Spinal cord (tissue), 10 donors: ENCODE results near the gene MKNK1. TPM values are rescaled to one million over a fixed set of nuclear protein-coding genes. Genes with fewer than 3 reads are reported as not detected.

Experiments
- DNase-seq, 6 donors: peaks; one replicate each; pipeline versions ENCODE4 v3.0.0 to v3.0.0-alpha.2; 2013 to 2015; ENCODE audit warnings: low spot score in 6 of 6, low read depth in 4 of 6
- H3K27ac ChIP-seq: one replicate; pipeline ENCODE4 v1.5.1; 2013; ENCODE audit warnings: low read depth, low read length, control low read depth
- H3K27me3 ChIP-seq: one replicate; pipeline ENCODE4 v1.6.1; 2013; ENCODE audit warnings: low read length; ENCODE audit not compliant: control insufficient read depth, insufficient read depth
- H3K36me3 ChIP-seq: one replicate; pipeline ENCODE4 v1.6.1; 2013; ENCODE audit warnings: low read length; ENCODE audit not compliant: control insufficient read depth, insufficient read depth
- H3K4me1 ChIP-seq: one replicate; pipeline ENCODE4 v1.6.1; 2013; ENCODE audit warnings: low read length; ENCODE audit not compliant: control insufficient read depth, insufficient read depth
- H3K4me3 ChIP-seq: one replicate; pipeline ENCODE4 v1.5.1; 2013; ENCODE audit warnings: low read depth, low read length, control low read depth
- H3K9me3 ChIP-seq: one replicate; pipeline ENCODE4 v1.6.1; 2013; ENCODE audit warnings: low read length; ENCODE audit not compliant: control insufficient read depth, insufficient read depth
- WGBS: methylation state at CpG from one replicate; pipeline ENCODE4 v1.1.5; 2013; ENCODE audit warnings: missing lambda C conversion rate; ENCODE audit not compliant: insufficient coverage; 5-methylcytosine and 5-hydroxymethylcytosine counted together
- polyA plus RNA-seq, 2 donors: library from polyadenylated mRNA; unstranded; fragments of 120-200 nt; gene quantifications; one replicate each; pipeline ENCODE4 v1.2.1, GENCODE V29; 2013; ENCODE audit not compliant: insufficient read length in 2 of 2
- total RNA-seq, 2 donors: library from RNA; depleted of rRNA in 1 of 2; stranded (reverse); fragments of 120-200 nt in 1 of 2; fragments of >200 nt in 1 of 2; gene quantifications; one replicate each; pipeline versions ENCODE4 v1.2.3 to v1.2.4, GENCODE V29; 2013 to 2014
- donor health status: healthy.

MKNK1 gene
- total and polyA plus RNA-seq, 4 donors = 24.6 to 52.2 (median 32.3) TPM

DNA sequence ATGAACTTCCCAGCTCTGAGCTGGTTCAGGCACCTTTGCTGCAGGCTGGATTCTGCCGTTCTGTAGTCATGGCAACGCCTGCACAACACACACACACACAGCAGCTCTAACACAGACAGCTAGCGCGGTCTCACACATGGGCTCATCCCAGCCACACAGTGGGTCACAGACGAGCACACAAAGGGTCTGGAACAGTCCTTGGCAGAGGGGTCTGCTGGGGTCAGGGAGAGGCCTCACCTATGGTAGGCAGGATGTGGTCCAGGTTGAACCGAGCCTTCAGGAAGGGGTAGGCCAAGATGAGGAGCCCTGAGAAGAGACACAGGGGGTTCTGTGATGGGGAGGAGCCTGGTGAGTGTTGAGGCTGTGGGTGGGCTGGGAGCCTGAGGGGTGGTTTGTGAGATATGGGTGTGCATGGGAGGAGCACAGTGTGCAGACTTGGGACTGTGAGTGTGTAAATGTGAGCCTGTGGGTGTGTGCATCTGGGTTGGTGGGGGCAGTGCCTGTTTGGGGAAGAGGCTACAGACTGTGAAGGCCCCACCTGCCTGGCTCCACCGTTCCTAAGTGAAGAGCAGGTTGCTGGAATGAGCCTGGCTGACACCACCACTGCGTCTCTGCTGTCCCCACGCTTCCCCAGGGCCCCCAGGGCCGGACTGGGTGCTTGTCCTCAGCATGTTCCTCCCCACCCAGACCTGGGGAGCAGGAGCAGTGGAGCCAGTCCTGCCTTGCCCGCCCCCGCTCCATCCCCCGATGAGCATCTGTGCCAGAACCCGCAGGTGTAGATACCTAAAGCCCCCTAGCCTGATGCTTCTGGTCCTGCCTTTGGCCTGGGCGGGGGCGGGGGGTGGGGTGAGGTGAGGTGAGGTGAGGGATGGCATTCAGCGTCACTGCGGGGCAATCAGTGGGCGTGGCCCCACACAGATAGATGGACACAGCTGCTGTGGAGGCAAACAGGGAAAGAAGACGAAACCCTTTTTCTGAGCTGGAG lies 54.1 kb downstream of the MKNK1 start:
- DNase-seq = peak in 5 of 6 donors; percentile 67 to 96 (median 73)
- Histone ChIP-seq H3K27ac (no peak overlapping the region), H3K4me3 (no peak overlapping the region)

DNA sequence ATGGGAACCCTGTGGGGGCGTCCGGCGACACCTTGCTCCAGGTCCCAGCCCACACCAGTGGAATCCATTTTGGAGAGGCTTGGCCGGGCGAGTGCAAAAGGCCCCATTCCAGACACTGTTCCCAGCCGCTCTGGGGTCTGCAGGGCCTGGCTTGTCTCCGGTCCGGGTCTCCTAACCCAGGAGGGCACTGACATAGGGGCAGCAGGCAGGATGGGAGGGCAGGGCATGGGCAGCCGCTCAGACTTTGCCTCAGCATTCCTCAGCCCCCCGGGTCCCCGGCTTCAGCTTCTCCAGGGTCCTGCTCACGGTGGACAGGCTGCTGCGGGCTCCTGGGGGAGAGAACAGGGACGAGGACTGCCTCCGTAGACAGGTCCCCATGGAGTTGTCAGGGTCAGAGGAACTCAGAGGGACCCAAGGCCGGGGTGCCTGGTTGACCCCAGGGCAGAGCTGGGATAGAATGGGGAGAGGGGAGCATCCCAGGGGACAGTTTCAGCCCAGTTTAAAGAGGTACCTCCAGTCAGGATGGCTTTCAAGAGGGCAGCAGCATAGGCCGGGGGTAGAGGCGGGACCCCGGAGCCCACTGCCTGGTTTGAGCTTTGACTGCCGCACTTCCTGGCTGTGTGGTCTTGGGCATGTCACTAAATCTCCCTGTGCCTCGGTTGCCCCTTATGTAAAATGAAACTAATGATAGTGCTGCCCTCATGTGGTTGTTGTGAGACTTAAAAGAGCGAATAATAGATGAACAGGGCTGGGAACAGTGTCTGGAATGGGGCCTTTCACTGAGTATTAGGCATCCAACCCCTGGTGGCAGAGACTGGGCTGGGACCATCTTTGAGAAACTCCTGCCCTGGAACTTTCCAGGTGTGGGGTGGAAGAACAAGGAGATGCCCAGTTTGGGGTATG lies 56.3 kb downstream of the MKNK1 start:
- Histone ChIP-seq H3K36me3 (no peaks in the 10 kb centered on the region), H3K27ac (no peak overlapping the region), H3K27me3 (peaks cover 45% of the 10 kb centered on the region), H3K4me3 (no peak overlapping the region), H3K4me1 (peaks cover 63% of the 10 kb centered on the region), H3K9me3 (no peaks in the 10 kb centered on the region)
- DNase-seq = peak in 2 of 6 donors; percentile 55 to 78
- 81% methylated on average over 22 of the region's 22 CpGs for WGBS

More for the DNA sequence above, 54.1 kb downstream of the MKNK1 start:
- WGBS = 40% methylated on average over 14 of the region's 20 CpGs
- H3K36me3 ChIP-seq = no peaks in the 10 kb centered on the region
- peaks cover 66% of the 10 kb centered on the region for H3K4me1 ChIP-seq
- no peaks in the 10 kb centered on the region for H3K9me3 ChIP-seq
- H3K27me3 ChIP-seq = peaks cover 23% of the 10 kb centered on the region

DNA sequence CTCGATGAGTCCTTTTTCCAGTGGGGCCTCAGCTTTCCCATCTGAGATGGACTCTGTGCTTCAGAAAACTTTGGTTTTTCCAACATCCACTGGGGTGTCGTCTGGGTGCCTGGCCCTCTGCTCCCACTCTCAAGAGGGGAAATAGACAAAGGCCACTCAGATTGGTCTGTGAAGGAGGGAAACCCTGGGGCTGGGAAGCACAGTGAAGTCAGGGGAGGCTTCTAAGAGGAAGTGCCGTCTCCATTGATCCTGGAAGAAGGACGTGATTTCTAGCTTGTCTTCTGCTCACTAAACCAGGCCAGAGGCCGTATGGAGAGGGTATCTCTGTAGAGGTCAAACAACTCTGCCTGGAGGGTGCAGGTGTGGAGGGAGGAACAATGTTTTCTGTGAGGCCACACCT lies 57.9 kb downstream of the MKNK1 start:
- Histone ChIP-seq H3K36me3 (no peaks in the 10 kb centered on the region), H3K4me3 (no peak overlapping the region), H3K9me3 (no peaks in the 10 kb centered on the region), H3K27me3 (peaks cover 48% of the 10 kb centered on the region), H3K4me1 (peaks cover 61% of the 10 kb centered on the region), H3K27ac (no peak overlapping the region)
- WGBS = 89% methylated on average over 4 of the region's 5 CpGs
- no peak for DNase-seq

DNA sequence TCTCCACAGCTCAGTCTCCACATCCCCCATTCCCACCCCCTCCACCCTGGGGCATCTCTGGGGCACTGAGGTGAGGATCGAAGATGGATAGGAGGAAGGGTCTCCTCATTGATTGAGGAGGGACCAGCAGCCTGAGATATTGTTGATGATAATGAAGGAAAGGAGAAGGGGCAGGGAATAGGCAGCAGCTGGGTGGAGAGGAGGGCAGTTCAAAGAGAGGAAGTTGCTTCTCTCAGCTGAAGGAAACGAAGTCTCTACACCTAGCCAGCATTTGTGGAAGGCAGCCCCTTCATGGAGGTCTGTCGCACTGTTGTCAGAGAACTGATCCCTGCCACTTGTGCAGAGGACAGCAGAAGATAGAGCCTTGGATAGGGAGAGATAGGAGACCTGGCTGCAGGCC lies 58.3 kb downstream of the MKNK1 start:
- peaks cover 49% of the 10 kb centered on the region for H3K27me3 ChIP-seq
- no peaks in the 10 kb centered on the region for H3K9me3 ChIP-seq
- WGBS = 60% methylated on average over 3 of the region's 3 CpGs
- no peak overlapping the region for H3K4me3 ChIP-seq
- no peak for DNase-seq
- H3K4me1 ChIP-seq = peaks cover 57% of the 10 kb centered on the region
- no peaks in the 10 kb centered on the region for H3K36me3 ChIP-seq
- no peak overlapping the region for H3K27ac ChIP-seq

DNA sequence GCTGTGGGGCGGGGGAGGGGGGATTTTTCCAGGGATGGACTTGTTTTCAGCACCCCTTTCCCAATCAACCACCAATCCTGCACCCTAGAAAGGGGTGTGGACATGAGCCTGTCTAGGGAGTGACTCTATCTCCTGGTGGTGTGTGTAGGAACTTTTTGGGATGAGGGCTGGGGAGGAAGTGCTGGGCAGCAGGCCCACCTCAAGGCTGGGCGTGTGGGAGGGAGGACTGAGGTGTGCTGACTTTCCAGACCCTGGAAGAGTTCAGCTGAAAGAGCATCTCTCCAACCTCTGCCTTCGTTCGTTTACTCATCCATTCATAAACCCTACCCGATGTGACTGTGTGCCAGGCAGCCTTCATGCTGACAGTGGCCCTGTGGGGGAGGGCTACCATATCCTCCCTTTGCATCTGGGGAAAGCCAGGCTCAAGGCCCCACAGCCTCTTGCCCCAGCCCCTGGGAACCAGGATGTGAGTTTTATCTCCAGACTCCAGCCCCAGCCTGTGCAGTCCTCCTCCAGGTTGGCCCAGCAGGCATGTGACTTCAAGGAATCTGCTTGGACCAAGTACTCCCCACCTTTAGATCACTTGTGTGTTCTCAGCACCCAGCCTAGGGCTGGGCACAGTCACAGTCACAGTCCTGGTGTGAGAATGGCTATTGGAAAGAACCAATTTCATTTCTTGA lies 59.4 kb downstream of the MKNK1 start:
- no peaks in the 10 kb centered on the region for H3K36me3 ChIP-seq
- 53% methylated on average over 3 of the region's 5 CpGs for WGBS
- no peak overlapping the region for H3K27ac ChIP-seq
- no peak for DNase-seq
- no peaks in the 10 kb centered on the region for H3K9me3 ChIP-seq
- peaks cover 49% of the 10 kb centered on the region for H3K27me3 ChIP-seq
- no peak overlapping the region for H3K4me3 ChIP-seq
- H3K4me1 ChIP-seq = peaks cover 46% of the 10 kb centered on the region

DNA sequence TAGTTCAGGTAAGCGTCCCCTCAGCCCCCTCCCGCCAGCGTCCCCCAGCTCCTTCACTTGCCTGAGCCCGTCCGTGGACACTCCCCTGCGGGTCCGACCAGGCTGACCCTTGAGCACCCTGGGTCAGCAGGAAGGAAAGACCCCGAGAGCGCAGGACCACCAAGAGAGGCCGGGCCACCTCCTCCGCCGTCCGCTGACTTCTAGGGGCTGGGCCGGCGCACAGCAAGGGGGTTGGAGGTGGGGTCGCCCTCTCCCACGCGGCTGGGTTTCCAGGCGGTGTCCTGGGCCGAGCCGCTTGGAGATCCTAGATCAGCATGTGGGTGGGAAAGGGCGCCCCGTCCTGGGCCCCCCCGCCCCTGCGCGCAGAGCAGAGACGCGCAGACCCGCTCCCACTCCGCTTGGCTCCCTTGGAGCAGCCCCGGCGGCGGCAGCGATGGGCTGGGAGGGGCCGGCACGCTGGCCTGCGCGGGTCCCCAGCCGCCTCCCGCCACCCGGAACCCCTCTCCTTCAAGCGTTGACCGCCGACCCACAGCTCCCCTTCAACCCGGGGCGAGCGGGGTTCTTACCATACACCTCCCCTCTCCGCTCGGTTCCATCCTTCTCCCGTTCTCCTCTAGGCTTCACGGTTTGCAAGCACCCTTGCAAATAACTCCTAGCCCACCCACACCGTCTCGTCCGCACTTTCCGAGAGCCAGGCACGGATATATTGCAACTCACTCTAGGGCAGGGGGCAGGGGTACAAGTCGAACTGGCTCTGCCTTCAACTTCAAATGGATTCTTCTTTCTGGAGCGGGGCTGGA lies 60.1 kb downstream of the MKNK1 start:
- H3K27ac ChIP-seq = no peak overlapping the region
- peaks cover 39% of the 10 kb centered on the region for H3K4me1 ChIP-seq
- peaks cover 49% of the 10 kb centered on the region for H3K27me3 ChIP-seq
- H3K9me3 ChIP-seq = no peaks in the 10 kb centered on the region
- H3K4me3 ChIP-seq = peak overlapping the region; percentile 9
- no peaks in the 10 kb centered on the region for H3K36me3 ChIP-seq
- 2% methylated on average over 50 of the region's 58 CpGs for WGBS
- DNase-seq = peak in 1 of 6 donors; percentile 35

DNA sequence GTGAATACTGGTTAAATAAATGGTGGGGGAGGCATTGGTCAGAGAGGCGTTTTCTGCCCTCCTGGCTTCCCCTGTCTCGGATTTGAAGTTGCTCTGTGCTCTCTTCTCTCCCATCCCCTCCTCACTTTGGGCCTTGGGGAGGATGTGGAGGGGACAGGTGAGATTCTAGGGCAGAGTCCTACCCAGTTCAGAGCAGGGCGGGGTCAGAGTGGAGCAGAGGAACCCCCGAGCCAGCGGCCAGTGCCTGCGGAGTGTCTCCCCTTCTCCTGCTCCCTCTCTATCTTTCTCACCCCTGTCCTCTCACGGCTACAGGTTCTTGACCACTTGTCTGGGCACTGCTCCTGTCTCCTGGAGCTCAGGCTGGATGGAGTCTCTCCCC lies 60.7 kb downstream of the MKNK1 start:
- Histone ChIP-seq H3K36me3 (no peaks in the 10 kb centered on the region), H3K4me3 (no peak overlapping the region), H3K27ac (no peak overlapping the region), H3K4me1 (peaks cover 35% of the 10 kb centered on the region), H3K9me3 (no peaks in the 10 kb centered on the region), H3K27me3 (peaks cover 49% of the 10 kb centered on the region)
- WGBS = 21% methylated on average over 5 of the region's 7 CpGs
- DNase-seq = no peak

DNA sequence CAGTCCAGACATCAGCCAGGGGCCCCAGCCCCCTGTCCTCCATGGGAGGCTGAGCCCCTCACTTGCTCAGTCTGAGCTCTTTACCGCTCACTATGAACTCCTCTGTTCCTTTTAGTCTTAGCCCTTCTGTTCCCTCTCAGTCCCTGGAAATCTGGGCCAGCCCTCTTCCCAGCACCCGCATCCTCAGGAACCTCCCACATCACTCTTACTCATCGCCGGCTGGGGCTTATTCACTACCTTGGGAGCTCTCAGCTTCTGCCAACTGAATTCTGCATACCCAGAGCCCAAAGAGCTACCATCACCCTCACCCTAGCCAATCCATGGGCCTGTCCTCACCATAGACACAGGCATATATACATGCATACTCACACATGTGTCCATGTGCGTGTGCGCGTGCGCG lies 64.1 kb downstream of the MKNK1 start:
- WGBS = 66% methylated on average over 4 of the region's 9 CpGs
- no peak overlapping the region for H3K27ac ChIP-seq
- no peaks in the 10 kb centered on the region for H3K9me3 ChIP-seq
- no peak for DNase-seq
- no peaks in the 10 kb centered on the region for H3K36me3 ChIP-seq
- H3K4me1 ChIP-seq = peaks cover 30% of the 10 kb centered on the region
- H3K4me3 ChIP-seq = no peak overlapping the region
- peaks cover 30% of the 10 kb centered on the region for H3K27me3 ChIP-seq
